Fibroblast of villous mesenchyme (primary cell): ENCODE results near the gene QRICH1. TPM values are rescaled to one million over a fixed set of nuclear protein-coding genes. Genes with fewer than 3 reads are reported as not detected.

ENCODE experiments used
- DNase-seq: peaks from one replicate; pipeline ENCODE4 v3.0.0-alpha.2; 2010; ENCODE audit warnings: low read depth
- H3K4me3 ChIP-seq: 2 replicates; pipeline ENCODE4 v1.5.1; 2011; ENCODE audit warnings: low read depth, mild to moderate bottlenecking, low read length
- CTCF ChIP-seq: IDR thresholded peaks from 2 replicates; pipeline ENCODE4 v1.5.1; 2012; ENCODE audit warnings: low read depth, mild to moderate bottlenecking, low read length; ENCODE audit not compliant: insufficient read depth
- total RNA-seq: library from RNA; depleted of rRNA; stranded (reverse); fragments of >200 nt; gene quantifications from 2 replicates; pipeline ENCODE4 v1.2.3, GENCODE V29; 2012

Gene QRICH1
- total RNA-seq, 1 donor, result 188 TPM

- TF ChIP-seq CTCF, result no peak
- no peak for DNase-seq
- no peak overlapping the region for H3K4me3 ChIP-seq
Observed at GRCh38 chr3:49081429-49081828, 12.4 kb downstream of the QRICH1 start.

GRCh38 chr3:49079270-49079669 lies 14.6 kb downstream of the QRICH1 start:
- no peak for DNase-seq
- H3K4me3 ChIP-seq, result no peak overlapping the region
- TF ChIP-seq CTCF, result no peak

- no peak for DNase-seq
- H3K4me3 ChIP-seq, result no peak overlapping the region
- TF ChIP-seq CTCF, result no peak
Observed at GRCh38 chr3:49076646-49077045, 17.2 kb downstream of the QRICH1 start.

GRCh38 chr3:49076116-49076515 lies 17.8 kb downstream of the QRICH1 start:
- no peak for DNase-seq
- no peak overlapping the region for H3K4me3 ChIP-seq
- no peak for TF ChIP-seq CTCF

- H3K4me3 ChIP-seq, result no peak overlapping the region
- TF ChIP-seq CTCF, result no peak
- DNase-seq, result peak; percentile 8
Observed at GRCh38 chr3:49058011-49058410, 35.9 kb downstream of the QRICH1 start.

GRCh38 chr3:49057268-49057667 lies 36.6 kb downstream of the QRICH1 start:
- DNase-seq, result no peak

More at GRCh38 chr3:49057268-49057667, 36.6 kb downstream of the QRICH1 start:
- no peak for TF ChIP-seq CTCF
- no peak overlapping the region for H3K4me3 ChIP-seq
